Measurements from ENCODE around the gene KAT2A.

The KAT2A gene

GRCh38 chr17:42169351-42169750 lies 48.2 kb upstream of the KAT2A start:
- Histone ChIP-seq H3K36me3 (ENCODE audit: control insufficient read depth in 2 of 2, insufficient read depth in 1 of 2, low read length in 2 of 2) (no peaks in the 10 kb centered on the region), H3K4me1 (ENCODE audit: control insufficient read depth, insufficient read depth, low read length) (no peaks in the 10 kb centered on the region), H3K4me3 (ENCODE audit: low read depth, low read length) (no peak overlapping the region), H3K9me3 (ENCODE audit: control insufficient read depth, insufficient read depth, low read depth, low read length) (no peaks in the 10 kb centered on the region), H3K27ac (ENCODE audit: extremely low read depth, low read depth, low read length) (no peak overlapping the region)
- TF ChIP-seq ZNF548 (tag by site-specific recombination; IDR thresholded peaks at IDR 0.05), result no peak
- no peak for TF ChIP-seq ZBTB7A (tag by site-specific recombination; IDR thresholded peaks at IDR 0.05; ENCODE audit: low read depth)
- TF ChIP-seq ZNF785 (tag by site-specific recombination; IDR thresholded peaks at IDR 0.05), result no peak
- TF ChIP-seq, protein P1, sequence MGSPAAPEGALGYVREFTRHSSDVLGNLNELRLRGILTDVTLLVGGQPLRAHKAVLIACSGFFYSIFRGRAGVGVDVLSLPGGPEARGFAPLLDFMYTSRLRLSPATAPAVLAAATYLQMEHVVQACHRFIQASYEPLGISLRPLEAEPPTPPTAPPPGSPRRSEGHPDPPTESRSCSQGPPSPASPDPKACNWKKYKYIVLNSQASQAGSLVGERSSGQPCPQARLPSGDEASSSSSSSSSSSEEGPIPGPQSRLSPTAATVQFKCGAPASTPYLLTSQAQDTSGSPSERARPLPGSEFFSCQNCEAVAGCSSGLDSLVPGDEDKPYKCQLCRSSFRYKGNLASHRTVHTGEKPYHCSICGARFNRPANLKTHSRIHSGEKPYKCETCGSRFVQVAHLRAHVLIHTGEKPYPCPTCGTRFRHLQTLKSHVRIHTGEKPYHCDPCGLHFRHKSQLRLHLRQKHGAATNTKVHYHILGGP (tag by site-specific recombination; IDR thresholded peaks at IDR 0.05), result no peak
- TF ChIP-seq ZNF10 (tag by site-specific recombination; IDR thresholded peaks at IDR 0.05), result no peak
- TF ChIP-seq ZXDB (tag by site-specific recombination; IDR thresholded peaks at IDR 0.05), result no peak
- no peak for TF ChIP-seq ZNF658 (tag by site-specific recombination; IDR thresholded peaks at IDR 0.05)
- no peak for TF ChIP-seq ZNF391 (tag by site-specific recombination; IDR thresholded peaks at IDR 0.05; ENCODE audit: borderline replicate concordance, low read depth)
- no peak for TF ChIP-seq ZNF138 (tag by site-specific recombination; IDR thresholded peaks at IDR 0.05; ENCODE audit: borderline replicate concordance)
- TF ChIP-seq ZNF623 (tag by site-specific recombination; IDR thresholded peaks at IDR 0.05), result no peak
- TF ChIP-seq ZNF473 (tag by site-specific recombination; IDR thresholded peaks at IDR 0.05), result no peak
- no peak for TF ChIP-seq GLI4 (tag by site-specific recombination; IDR thresholded peaks at IDR 0.05)
- no peak for TF ChIP-seq ZNF155 (tag by site-specific recombination; IDR thresholded peaks at IDR 0.05)
- CTCF ChIA-PET, result interaction anchor here (0.7 kb wide), 1 partner anchor 296 kb away, joined by 3 read pairs; no protein-coding TSS in a partner anchor
- POLR2A ChIA-PET, result no interaction called here

GRCh38 chr17:42167807-42168206 lies 46.6 kb upstream of the KAT2A start:
- no peak overlapping the region for H3K27ac ChIP-seq (ENCODE audit: extremely low read depth, low read depth, low read length)
- ChIA-PET POLR2A (no interaction called here), CTCF (no interaction called here)
- H3K4me1 ChIP-seq (ENCODE audit: control insufficient read depth, insufficient read depth, low read length), result no peaks in the 10 kb centered on the region
- no peaks in the 10 kb centered on the region for H3K36me3 ChIP-seq (ENCODE audit: control insufficient read depth in 2 of 2, insufficient read depth in 1 of 2, low read length in 2 of 2)
- H3K9me3 ChIP-seq (ENCODE audit: control insufficient read depth, insufficient read depth, low read depth, low read length), result no peaks in the 10 kb centered on the region
- no peak for TF ChIP-seq ZNF843 (tag by site-specific recombination; IDR thresholded peaks at IDR 0.05)
- no peak for TF ChIP-seq BCL11A (tag by site-specific recombination; IDR thresholded peaks at IDR 0.05; ENCODE audit: low read depth)
- H3K4me3 ChIP-seq (ENCODE audit: low read depth, low read length), result no peak overlapping the region

GRCh38 chr17:42166196-42166763 lies 45.1 kb upstream of the KAT2A start:
- TF ChIP-seq SCRT2 (tag by site-specific recombination; IDR thresholded peaks at IDR 0.05), result peak; percentile 31; the same call in 1 of the 2 replicates
- TF ChIP-seq, protein P2, sequence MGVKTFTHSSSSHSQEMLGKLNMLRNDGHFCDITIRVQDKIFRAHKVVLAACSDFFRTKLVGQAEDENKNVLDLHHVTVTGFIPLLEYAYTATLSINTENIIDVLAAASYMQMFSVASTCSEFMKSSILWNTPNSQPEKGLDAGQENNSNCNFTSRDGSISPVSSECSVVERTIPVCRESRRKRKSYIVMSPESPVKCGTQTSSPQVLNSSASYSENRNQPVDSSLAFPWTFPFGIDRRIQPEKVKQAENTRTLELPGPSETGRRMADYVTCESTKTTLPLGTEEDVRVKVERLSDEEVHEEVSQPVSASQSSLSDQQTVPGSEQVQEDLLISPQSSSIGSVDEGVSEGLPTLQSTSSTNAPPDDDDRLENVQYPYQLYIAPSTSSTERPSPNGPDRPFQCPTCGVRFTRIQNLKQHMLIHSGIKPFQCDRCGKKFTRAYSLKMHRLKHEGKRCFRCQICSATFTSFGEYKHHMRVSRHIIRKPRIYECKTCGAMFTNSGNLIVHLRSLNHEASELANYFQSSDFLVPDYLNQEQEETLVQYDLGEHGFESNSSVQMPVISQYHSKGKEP (tag by site-specific recombination; IDR thresholded peaks at IDR 0.05), result no peak
- CTCF ChIA-PET, result interaction anchor here (1.2 kb wide), 1 partner anchor 15 kb away, joined by 5 read pairs; the partner anchor contains the start of gene KCNH4
- POLR2A ChIA-PET, result no interaction called here
- Histone ChIP-seq H3K4me1 (ENCODE audit: control insufficient read depth, insufficient read depth, low read length) (no peaks in the 10 kb centered on the region), H3K9me3 (ENCODE audit: control insufficient read depth, insufficient read depth, low read depth, low read length) (no peaks in the 10 kb centered on the region), H3K4me3 (ENCODE audit: low read depth, low read length) (no peak overlapping the region), H3K36me3 (ENCODE audit: control insufficient read depth in 2 of 2, insufficient read depth in 1 of 2, low read length in 2 of 2) (no peaks in the 10 kb centered on the region), H3K27ac (ENCODE audit: extremely low read depth, low read depth, low read length) (no peak overlapping the region)

GRCh38 chr17:42165751-42166150 lies 44.6 kb upstream of the KAT2A start:
- H3K4me1 ChIP-seq (ENCODE audit: control insufficient read depth, insufficient read depth, low read length), result no peaks in the 10 kb centered on the region
- POLR2A ChIA-PET, result no interaction called here
- no peaks in the 10 kb centered on the region for H3K36me3 ChIP-seq (ENCODE audit: control insufficient read depth in 2 of 2, insufficient read depth in 1 of 2, low read length in 2 of 2)
- CTCF ChIA-PET, result interaction anchor here (0.6 to 1.2 kb wide), 3 partner anchors 15 to 128 kb away, joined by 3 to 5 read pairs (median 3); partner anchors contain the start of gene KCNH4
- H3K27ac ChIP-seq (ENCODE audit: extremely low read depth, low read depth, low read length), result no peak overlapping the region
- H3K4me3 ChIP-seq (ENCODE audit: low read depth, low read length), result no peak overlapping the region
- TF ChIP-seq ZNF223 (tag by site-specific recombination; IDR thresholded peaks at IDR 0.05), result no peak
- peak; percentile 56; the same call in 1 of the 2 replicates for TF ChIP-seq BCL11A (tag by site-specific recombination; IDR thresholded peaks at IDR 0.05; ENCODE audit: low read depth)
- no peak for TF ChIP-seq GFI1B (tag by site-specific recombination; IDR thresholded peaks at IDR 0.05)
- no peak for TF ChIP-seq ZNF513 (tag by site-specific recombination; IDR thresholded peaks at IDR 0.05)
- TF ChIP-seq ZNF174 (tag by site-specific recombination; IDR thresholded peaks at IDR 0.05), result no peak
- no peaks in the 10 kb centered on the region for H3K9me3 ChIP-seq (ENCODE audit: control insufficient read depth, insufficient read depth, low read depth, low read length)
